Astrocyte of the spinal cord (primary cell): Measurements from ENCODE around the gene PLXDC2.

ENCODE experiments used
- DNase-seq: peaks from one replicate; pipeline ENCODE4 v3.0.0; 2011; ENCODE audit warnings: low read depth, low spot score
- H3K4me3 ChIP-seq: 2 replicates; pipeline ENCODE4 v1.5.1; 2011; ENCODE audit warnings: low read depth, mild to moderate bottlenecking, low read length, moderate library complexity
- in situ Hi-C: cut with HindIII; loops from 2 replicates; pipeline ENCODE4 v1.10.0; 2017; ENCODE audit warnings: low sequenced_read_pairs
- TF ChIP-seq, protein P1 (sequence below): IDR thresholded peaks from 2 replicates; pipeline ENCODE4 v1.5.1; 2012; ENCODE audit warnings: low read depth, mild to moderate bottlenecking, low read length, inconsistent platforms

The PLXDC2 gene

DNA sequence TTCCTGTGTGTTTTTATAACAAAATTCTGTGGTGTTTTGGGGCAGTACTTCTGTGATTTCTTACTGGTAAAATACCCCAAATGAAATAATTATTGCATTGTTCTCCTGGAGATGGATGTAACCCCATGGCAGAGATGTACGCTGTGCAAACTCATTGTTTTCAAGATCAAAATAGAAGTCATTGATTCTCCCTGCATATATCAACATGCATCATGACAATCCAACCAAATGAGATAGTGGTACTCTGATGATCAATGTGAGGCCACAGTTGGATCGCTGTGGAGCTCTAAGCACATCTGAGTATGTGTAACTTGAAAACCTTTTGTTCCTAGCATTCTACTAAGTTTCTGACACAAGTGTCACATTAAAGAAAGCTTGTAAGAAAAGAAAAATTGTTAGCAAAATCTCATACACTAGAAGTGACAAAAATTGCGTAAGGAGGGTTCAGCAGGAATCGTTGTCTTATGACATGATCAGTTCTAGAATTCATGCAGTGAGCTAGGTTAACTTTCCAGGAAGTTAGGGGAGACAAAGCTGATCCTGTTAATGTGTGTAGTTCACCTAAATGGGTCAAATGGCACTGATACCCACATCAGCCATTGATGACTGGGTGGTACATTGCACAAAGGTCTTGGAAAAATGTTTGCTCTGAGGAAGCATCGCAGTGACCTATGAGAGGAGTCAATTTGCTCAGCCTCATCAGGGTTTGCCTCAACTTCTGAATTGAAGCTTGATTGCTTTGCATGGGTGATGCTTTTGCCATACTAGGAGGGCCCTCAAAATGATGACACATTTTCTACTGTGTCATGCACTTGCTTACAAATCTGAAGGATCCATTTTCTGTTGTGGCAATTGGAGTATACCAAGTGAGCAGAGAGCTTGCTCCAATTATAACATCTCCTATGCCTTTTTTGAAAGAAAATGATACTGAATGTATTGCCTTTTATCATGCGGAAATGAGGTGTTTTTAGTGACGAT lies 145.1 kb downstream of the PLXDC2 start:
- in situ Hi-C loops, result no loop called here
- TF ChIP-seq, protein P1, sequence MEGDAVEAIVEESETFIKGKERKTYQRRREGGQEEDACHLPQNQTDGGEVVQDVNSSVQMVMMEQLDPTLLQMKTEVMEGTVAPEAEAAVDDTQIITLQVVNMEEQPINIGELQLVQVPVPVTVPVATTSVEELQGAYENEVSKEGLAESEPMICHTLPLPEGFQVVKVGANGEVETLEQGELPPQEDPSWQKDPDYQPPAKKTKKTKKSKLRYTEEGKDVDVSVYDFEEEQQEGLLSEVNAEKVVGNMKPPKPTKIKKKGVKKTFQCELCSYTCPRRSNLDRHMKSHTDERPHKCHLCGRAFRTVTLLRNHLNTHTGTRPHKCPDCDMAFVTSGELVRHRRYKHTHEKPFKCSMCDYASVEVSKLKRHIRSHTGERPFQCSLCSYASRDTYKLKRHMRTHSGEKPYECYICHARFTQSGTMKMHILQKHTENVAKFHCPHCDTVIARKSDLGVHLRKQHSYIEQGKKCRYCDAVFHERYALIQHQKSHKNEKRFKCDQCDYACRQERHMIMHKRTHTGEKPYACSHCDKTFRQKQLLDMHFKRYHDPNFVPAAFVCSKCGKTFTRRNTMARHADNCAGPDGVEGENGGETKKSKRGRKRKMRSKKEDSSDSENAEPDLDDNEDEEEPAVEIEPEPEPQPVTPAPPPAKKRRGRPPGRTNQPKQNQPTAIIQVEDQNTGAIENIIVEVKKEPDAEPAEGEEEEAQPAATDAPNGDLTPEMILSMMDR, result no peak
- no peak for DNase-seq
- H3K4me3 ChIP-seq, result no peak overlapping the region

GRCh38 chr10:19964625-19965024 lies 148.4 kb downstream of the PLXDC2 start:
- no peak overlapping the region for H3K4me3 ChIP-seq
- DNase-seq, result no peak
- in situ Hi-C loops, result no loop called here
- TF ChIP-seq, protein P1, result no peak

GRCh38 chr10:19966751-19967150 lies 150.5 kb downstream of the PLXDC2 start:
- peak; percentile 45 for DNase-seq
- in situ Hi-C loops, result no loop called here

DNA sequence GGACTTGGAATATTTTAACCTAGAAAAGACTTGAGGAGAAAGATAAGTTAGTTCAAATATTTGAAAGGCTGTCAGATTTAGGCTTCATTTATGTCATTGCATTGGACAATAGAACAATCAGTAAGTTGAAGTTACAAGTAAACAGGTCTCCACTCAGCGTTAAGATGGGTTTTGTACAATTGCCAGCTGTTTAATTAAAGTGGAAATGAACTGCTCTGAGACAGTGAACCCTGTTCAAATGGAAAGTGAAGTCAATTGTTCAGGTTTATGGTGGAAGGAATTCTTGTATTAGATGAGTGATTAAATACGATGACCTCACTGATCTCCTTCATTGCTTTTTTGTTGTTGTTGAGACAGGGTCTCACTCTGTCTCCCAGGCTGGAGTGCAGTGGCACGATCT lies 151.7 kb downstream of the PLXDC2 start:
- H3K4me3 ChIP-seq, result no peak overlapping the region
- no peak for DNase-seq
- in situ Hi-C loops, result no loop called here
- TF ChIP-seq, protein P1, result no peak

More at GRCh38 chr10:19966751-19967150, 150.5 kb downstream of the PLXDC2 start:
- TF ChIP-seq, protein P1, result no peak
- no peak overlapping the region for H3K4me3 ChIP-seq

DNA sequence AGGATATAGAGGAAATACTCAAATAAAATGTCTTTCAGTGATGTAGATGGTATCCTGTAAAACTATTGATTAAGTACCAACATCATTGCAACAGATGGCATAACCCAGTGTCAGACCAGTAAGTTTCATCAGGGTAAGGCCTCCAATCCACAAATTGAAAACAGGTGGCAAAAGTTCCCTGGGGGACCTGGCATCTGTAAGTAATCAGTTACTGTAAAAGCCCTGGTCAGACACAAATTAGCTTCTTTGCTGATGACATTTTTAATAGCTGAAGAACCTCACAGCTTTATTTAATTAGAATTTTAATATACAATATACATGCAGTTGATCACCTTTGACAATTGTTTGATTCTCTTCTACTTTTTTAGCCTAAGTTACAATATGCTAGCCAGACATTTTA lies 152.5 kb downstream of the PLXDC2 start:
- TF ChIP-seq, protein P1, result no peak
- H3K4me3 ChIP-seq, result no peak overlapping the region
- in situ Hi-C loops, result no loop called here
- no peak for DNase-seq

GRCh38 chr10:19970256-19970655 lies 154.0 kb downstream of the PLXDC2 start:
- H3K4me3 ChIP-seq, result no peak overlapping the region
- TF ChIP-seq, protein P1, result no peak
- no peak for DNase-seq
- in situ Hi-C loops, result no loop called here
